ENCODE measurements around the gene ABCG2.
"Not testable (repeated sequence)": the region's sequence is repeated elsewhere in the genome, so short reads cannot be mapped to it uniquely, and the experiment has no call there.

The ABCG2 gene

GRCh38 chr4:88146891-88147290 is 11.5 kb downstream of the ABCG2 start:
- Mint-ChIP-seq H3K27ac (no peak overlapping the region), H3K9me3 (no peaks in the 10 kb centered on the region), H3K4me1 (no peaks in the 10 kb centered on the region), H3K36me3 (no peaks in the 10 kb centered on the region), H3K27me3 (peaks cover 11% of the 10 kb centered on the region), H3K4me3 (no peak overlapping the region)
- no peak for DNase-seq
- CTCF ChIA-PET: interaction anchor here (1.7 kb wide), 1 partner anchor 65 kb away, joined by 4 read pairs; no protein-coding TSS in a partner anchor

GRCh38 chr4:88144866-88145300 is 13.6 kb downstream of the ABCG2 start:
- CTCF ChIA-PET: no interaction called here
- H3K27me3 Mint-ChIP-seq: peaks cover 15% of the 10 kb centered on the region
- DNase-seq: no peak
- no peaks in the 10 kb centered on the region for H3K36me3 Mint-ChIP-seq
- no peak overlapping the region for H3K4me3 Mint-ChIP-seq
- no peak overlapping the region for H3K27ac Mint-ChIP-seq
- no peaks in the 10 kb centered on the region for H3K9me3 Mint-ChIP-seq
- H3K4me1 Mint-ChIP-seq: no peaks in the 10 kb centered on the region

DNA sequence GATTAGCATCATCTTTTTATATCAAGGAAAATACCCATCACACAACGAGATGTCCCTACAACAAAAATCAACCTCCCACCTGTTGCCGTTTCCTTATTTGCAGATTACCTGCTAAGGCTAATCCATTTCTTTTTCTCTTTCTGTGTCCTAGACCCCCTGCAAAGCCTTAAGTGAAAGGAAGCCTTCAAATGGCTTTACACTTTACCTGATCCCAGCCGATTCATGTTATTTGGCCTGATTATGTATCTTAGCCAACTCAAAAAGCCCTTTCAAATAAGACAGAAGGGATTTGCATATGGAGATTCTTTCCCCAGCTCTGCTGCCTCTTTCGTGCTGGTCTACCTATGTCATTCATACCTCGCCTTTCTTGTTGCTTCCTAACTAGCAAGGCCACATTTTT is 14.4 kb downstream of the ABCG2 start:
- CTCF ChIA-PET: no interaction called here
- Mint-ChIP-seq H3K27me3 (peaks cover 15% of the 10 kb centered on the region), H3K9me3 (no peaks in the 10 kb centered on the region)

DNA sequence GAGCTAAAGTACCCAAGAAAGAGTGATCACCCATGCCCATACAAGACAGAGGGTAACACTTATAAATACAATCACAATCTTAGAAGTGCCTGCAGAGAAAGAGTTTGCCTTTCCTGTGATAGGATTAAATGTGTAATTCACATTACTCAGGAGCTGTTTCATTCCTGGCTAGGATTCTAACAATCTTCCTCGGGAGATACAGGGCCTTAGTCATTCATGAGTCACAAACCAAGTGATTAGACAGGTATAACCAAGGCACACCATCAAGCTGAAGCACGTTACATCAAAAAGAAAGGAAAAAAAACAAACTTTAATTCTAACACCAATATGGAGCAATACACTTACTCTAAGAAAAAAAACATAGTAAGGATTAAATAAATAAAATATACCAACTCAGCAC is 14.9 kb downstream of the ABCG2 start:
- Mint-ChIP-seq H3K36me3 (no peaks in the 10 kb centered on the region), H3K4me3 (no peak overlapping the region), H3K27me3 (peaks cover 15% of the 10 kb centered on the region), H3K27ac (no peak overlapping the region), H3K4me1 (no peaks in the 10 kb centered on the region), H3K9me3 (no peaks in the 10 kb centered on the region)
- CTCF ChIA-PET: no interaction called here
- no peak for DNase-seq

More for the DNA sequence above, 14.4 kb downstream of the ABCG2 start:
- Mint-ChIP-seq H3K36me3 (no peaks in the 10 kb centered on the region), H3K27ac (no peak overlapping the region), H3K4me3 (no peak overlapping the region), H3K4me1 (no peaks in the 10 kb centered on the region)
- DNase-seq: no peak

DNA sequence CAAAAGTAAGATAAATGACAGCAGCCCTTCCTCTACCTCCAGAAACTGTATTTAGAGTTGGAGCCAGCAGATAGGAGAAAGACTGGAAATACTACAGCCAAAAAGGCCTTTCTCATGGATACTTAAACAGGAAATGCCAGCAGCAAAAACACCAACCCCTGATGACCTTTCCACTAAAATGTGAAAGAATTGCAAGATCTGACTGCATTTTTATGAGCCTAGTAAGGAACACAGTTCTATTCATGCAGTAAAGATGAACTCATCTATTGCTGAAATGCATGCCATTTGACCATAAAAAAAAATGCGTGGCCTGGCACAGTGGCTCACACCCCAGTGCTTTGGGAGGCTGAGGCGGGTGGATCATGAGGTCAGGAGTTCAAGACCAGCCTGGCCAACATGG is 19.9 kb downstream of the ABCG2 start:
- H3K27me3 Mint-ChIP-seq: peaks cover 4% of the 10 kb centered on the region
- no peak overlapping the region for H3K27ac Mint-ChIP-seq
- CTCF ChIA-PET: no interaction called here
- H3K36me3 Mint-ChIP-seq: no peaks in the 10 kb centered on the region
- no peaks in the 10 kb centered on the region for H3K4me1 Mint-ChIP-seq
- H3K4me3 Mint-ChIP-seq: no peak overlapping the region
- no peaks in the 10 kb centered on the region for H3K9me3 Mint-ChIP-seq
- DNase-seq: no peak

DNA sequence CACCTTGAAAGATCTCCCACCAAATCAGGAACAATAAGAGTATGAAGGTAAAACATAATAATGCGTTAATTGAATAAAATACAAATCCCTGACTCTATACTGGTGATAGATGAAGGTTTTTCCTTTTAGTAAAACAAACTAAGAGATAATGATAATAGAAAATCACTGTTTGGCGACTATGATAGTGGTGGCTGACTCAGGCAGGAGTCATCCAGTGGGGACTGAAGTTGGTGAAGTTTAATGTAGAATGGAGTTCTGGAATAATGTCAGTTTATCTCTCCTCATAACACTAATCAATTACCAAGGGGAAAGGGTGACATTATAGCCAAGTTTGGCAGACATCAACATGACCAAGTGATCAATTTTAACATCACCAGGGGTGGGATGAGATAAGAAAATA is 21.3 kb downstream of the ABCG2 start:
- Mint-ChIP-seq H3K36me3 (no peaks in the 10 kb centered on the region), H3K9me3 (no peaks in the 10 kb centered on the region), H3K4me3 (no peak overlapping the region), H3K27ac (no peak overlapping the region), H3K27me3 (peaks cover 4% of the 10 kb centered on the region), H3K4me1 (no peaks in the 10 kb centered on the region)
- CTCF ChIA-PET: no interaction called here
- no peak for DNase-seq

DNA sequence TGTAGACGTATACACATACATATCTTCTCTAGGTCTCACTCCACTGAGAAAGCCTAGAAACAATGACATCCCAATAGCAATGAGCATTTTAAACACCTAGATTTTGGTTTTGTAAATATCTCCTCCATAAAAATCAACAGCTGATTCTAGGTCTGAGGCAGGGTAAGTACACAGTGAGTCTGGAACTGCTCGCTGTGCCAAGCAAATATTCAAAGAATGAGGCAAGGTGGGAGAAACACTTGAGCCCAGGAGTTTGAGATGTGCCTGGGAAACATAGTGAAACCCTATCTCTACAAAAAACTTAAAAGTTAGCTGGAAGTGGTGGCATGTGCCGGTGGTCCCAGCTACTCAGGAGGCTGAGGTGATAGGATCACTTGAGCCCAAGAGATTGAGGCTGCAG is 22.2 kb downstream of the ABCG2 start:
- peaks cover 2% of the 10 kb centered on the region for H3K27me3 Mint-ChIP-seq
- H3K27ac Mint-ChIP-seq: no peak overlapping the region
- no peaks in the 10 kb centered on the region for H3K4me1 Mint-ChIP-seq
- DNase-seq: no peak
- no peaks in the 10 kb centered on the region for H3K36me3 Mint-ChIP-seq
- CTCF ChIA-PET: no interaction called here
- H3K9me3 Mint-ChIP-seq: no peaks in the 10 kb centered on the region
- no peak overlapping the region for H3K4me3 Mint-ChIP-seq

DNA sequence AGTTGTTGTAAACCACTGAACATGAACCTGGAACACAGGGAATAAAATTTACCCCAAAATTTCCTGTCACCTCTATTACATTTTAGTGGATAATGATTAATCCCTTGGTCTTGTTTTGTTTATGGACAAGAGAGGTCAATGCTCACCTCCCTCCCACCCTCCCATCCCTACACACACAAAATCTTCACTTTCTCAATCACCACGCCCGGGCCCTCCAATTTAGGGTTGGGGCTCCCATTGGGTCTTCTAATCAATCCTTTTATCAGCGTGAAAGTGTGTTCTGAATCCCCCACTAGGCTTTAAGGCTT is 23.1 kb downstream of the ABCG2 start:
- H3K4me1 Mint-ChIP-seq: no peaks in the 10 kb centered on the region
- H3K27me3 Mint-ChIP-seq: no peaks in the 10 kb centered on the region
- no peak overlapping the region for H3K4me3 Mint-ChIP-seq
- H3K27ac Mint-ChIP-seq: no peak overlapping the region
- CTCF ChIA-PET: no interaction called here
- H3K36me3 Mint-ChIP-seq: no peaks in the 10 kb centered on the region
- no peak for DNase-seq
- H3K9me3 Mint-ChIP-seq: no peaks in the 10 kb centered on the region

GRCh38 chr4:88134536-88135355 is 23.7 kb downstream of the ABCG2 start:
- Mint-ChIP-seq H3K27ac (no peak overlapping the region), H3K4me3 (no peak overlapping the region)
- CTCF ChIA-PET: no interaction called here

GRCh38 chr4:88134111-88134510 is 24.3 kb downstream of the ABCG2 start:
- no peaks in the 10 kb centered on the region for H3K27me3 Mint-ChIP-seq
- CTCF ChIA-PET: no interaction called here
- H3K36me3 Mint-ChIP-seq: no peaks in the 10 kb centered on the region
- H3K27ac Mint-ChIP-seq: no peak overlapping the region
- H3K9me3 Mint-ChIP-seq: no peaks in the 10 kb centered on the region
- no peak for DNase-seq
- H3K4me3 Mint-ChIP-seq: no peak overlapping the region
- no peaks in the 10 kb centered on the region for H3K4me1 Mint-ChIP-seq

More at GRCh38 chr4:88134536-88135355, 23.7 kb downstream of the ABCG2 start:
- H3K36me3 Mint-ChIP-seq: no peaks in the 10 kb centered on the region
- H3K4me1 Mint-ChIP-seq: no peaks in the 10 kb centered on the region
- no peak for DNase-seq
- no peaks in the 10 kb centered on the region for H3K27me3 Mint-ChIP-seq
- H3K9me3 Mint-ChIP-seq: no peaks in the 10 kb centered on the region

DNA sequence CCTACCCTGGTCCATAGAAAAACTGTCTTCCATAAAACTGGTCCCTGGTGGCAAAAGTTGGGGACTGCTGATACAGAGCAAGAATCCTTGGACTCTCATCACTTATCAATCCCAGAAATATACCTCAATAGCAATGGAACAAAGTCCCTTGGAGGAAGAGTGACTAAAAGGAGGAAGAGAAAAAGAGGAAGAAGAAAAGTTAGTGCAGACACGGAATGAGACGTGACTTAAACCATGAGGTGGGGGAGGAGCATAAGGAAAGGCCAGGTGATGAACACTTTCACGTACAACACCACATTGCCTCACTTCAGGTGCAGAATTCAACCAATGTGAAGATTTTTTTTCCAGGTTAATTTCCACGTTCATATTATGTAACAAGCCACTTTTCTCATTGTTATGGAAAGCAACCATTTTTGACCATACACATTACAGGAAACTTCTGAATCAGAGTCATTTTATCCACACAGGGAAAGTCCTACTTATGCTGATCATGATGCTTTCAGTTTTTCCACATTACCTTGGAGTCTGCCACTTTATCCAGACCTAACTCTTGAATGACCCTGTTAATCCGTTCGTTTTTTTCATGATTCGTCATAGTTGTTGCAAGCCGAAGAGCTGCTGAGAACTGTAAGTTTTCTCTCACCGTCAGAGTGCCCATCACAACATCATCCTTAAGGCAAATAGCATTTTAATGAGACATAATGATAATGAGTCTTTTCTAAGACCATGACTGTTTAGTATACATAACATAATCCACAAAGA is 27.7 kb downstream of the ABCG2 start:
- no peak for DNase-seq
- CTCF ChIA-PET: no interaction called here
- Mint-ChIP-seq H3K27ac (no peak overlapping the region), H3K4me1 (no peaks in the 10 kb centered on the region), H3K27me3 (no peaks in the 10 kb centered on the region), H3K36me3 (no peaks in the 10 kb centered on the region), H3K9me3 (no peaks in the 10 kb centered on the region), H3K4me3 (no peak overlapping the region)

GRCh38 chr4:88130003-88130402 is 28.4 kb downstream of the ABCG2 start:
- Mint-ChIP-seq H3K4me1 (no peaks in the 10 kb centered on the region), H3K27ac (no peak overlapping the region), H3K9me3 (no peaks in the 10 kb centered on the region), H3K36me3 (no peaks in the 10 kb centered on the region), H3K27me3 (no peaks in the 10 kb centered on the region), H3K4me3 (no peak overlapping the region)
- CTCF ChIA-PET: no interaction called here
- DNase-seq: no peak

DNA sequence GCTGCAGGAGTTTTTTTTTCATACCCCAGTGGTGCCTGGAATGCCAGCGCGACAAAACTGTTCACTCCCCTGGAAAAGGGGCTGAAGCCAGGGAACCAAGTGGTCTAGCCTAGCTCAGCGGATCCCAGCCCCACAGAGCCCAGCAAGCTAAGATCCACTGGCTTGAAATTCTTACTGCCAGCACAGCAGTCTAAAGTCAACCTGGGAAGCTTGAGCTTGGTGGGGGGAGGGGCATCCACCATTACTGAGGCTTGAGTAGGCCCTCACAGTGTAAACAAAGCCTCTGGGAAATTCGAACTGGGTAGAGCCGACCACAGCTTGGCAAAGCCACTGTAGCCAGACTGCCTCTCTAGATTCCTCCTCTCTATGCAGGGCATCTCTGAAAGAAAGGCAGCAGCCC is 36.2 kb downstream of the ABCG2 start:
- H3K27me3 Mint-ChIP-seq, H3K4me3 Mint-ChIP-seq, CTCF ChIA-PET, DNase-seq, H3K4me1 Mint-ChIP-seq, H3K36me3 Mint-ChIP-seq, H3K27ac Mint-ChIP-seq: not testable (repeated sequence)
- peaks cover 32% of the 10 kb centered on the region for H3K9me3 Mint-ChIP-seq

DNA sequence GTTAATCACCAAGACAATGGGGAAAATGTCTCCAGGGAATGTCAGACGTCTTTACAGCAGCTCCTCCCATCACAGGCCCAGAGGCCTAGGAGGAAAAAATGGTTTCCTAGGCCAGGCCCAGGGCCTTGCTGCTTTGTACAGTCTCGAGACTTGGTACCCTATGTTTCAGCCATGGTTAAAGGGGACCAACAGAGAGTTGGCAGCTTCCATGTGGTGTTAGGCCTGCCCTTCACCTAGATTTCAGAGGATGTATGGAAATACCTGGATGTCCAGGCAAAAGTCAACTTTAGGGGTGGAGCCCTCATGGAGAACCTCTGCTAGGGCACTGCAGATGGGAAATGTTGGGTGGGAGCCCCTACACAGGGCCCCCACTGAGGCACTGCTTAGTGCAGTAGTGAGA is 38.5 kb downstream of the ABCG2 start:
- H3K4me1 Mint-ChIP-seq: no peaks in the 10 kb centered on the region
- H3K36me3 Mint-ChIP-seq: peaks cover 3% of the 10 kb centered on the region
- CTCF ChIA-PET: no interaction called here
- H3K27ac Mint-ChIP-seq: no peak overlapping the region
- peaks cover 5% of the 10 kb centered on the region for H3K27me3 Mint-ChIP-seq
- no peak overlapping the region for H3K4me3 Mint-ChIP-seq
- H3K9me3 Mint-ChIP-seq: peaks cover 32% of the 10 kb centered on the region
- no peak for DNase-seq

DNA sequence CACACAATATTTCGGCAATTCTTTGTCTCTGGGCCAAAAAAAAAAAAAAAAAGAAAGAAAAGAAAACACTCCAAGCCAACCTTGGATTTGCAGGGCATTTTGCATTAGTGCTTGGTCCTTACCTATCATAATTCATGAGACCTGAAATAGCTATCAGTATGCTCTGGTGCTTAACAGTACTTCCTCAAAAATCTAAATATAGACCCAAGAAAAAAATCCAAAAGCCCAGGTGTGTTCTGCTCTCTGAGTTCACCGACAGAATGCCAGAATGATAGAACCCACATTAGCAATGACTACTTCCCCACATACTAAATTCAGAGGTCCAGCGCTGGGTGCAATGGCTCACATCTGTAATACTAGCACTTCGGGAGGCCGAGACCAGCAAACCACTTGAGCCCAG is 42.9 kb downstream of the ABCG2 start:
- H3K4me3 Mint-ChIP-seq: no peak overlapping the region
- CTCF ChIA-PET: no interaction called here
- peaks cover 21% of the 10 kb centered on the region for H3K9me3 Mint-ChIP-seq
- DNase-seq: no peak
- no peaks in the 10 kb centered on the region for H3K27me3 Mint-ChIP-seq
- no peaks in the 10 kb centered on the region for H3K4me1 Mint-ChIP-seq
- no peak overlapping the region for H3K27ac Mint-ChIP-seq
- H3K36me3 Mint-ChIP-seq: peaks cover 2% of the 10 kb centered on the region
